Erythroblast (primary cell): Measurements from ENCODE around the gene PC.

ENCODE experiments used
- DNase-seq, 2 experiments: peaks; one replicate each; lab custom pipeline; 2025; lab: John Stamatoyannopoulos, UW
- GATA1 ChIP-seq: IDR thresholded peaks from 2 replicates; pipeline ENCODE4 v1.6.1; 2011; ENCODE audit warnings: low read depth, mild to moderate bottlenecking, control low read depth, low read length, moderate library complexity
- POLR2A ChIP-seq: IDR thresholded peaks from 2 replicates; pipeline ENCODE4 v1.6.1; 2011; ENCODE audit warnings: mild to moderate bottlenecking, low read length

The PC gene

DNA sequence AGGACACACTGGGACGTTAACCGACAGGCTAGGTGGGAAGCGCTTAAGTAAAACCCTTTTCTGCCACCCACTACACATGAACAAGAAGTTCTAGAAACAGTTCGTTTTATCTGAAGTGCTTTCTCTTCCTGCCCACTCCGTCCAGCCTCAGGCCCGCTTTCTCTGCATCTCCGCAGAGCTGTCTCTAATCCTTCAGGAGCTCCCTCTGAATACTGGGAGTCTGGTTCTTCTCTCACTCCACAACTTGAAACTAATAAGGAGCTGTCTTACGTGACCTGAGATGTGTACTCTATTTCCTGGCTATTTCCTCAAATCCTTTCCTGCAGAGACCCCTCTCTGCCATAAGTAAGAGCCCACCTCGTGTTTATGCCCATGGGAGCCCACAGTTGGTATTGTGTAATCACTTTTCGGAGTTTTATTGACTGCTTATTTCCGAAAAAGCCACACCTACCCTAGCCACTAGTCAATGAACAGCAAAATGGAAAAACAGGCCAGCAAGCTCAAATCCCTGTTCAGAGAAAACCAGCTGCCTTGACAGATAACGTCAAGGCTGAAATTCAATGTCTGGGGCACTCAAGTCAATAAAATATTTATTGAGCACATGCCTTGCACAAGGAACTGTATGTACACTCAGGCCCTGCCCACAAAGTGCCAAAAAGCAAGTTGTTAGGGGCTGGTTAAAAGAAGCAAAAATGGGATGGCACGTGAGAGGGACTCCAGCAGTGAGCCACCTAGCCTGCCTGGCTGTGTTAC lies 4.9 kb downstream of the PC start:
- DNase-seq = no peak
- no peak for TF ChIP-seq POLR2A
- TF ChIP-seq GATA1 = no peak

- DNase-seq = no peak
- TF ChIP-seq GATA1 (no peak), POLR2A (no peak)
Observed at GRCh38 chr11:66951927-66952337, 6.3 kb downstream of the PC start.

- DNase-seq = no peak
- TF ChIP-seq GATA1 = no peak
- no peak for TF ChIP-seq POLR2A
Observed at GRCh38 chr11:66951135-66951534, 7.0 kb downstream of the PC start.

GRCh38 chr11:66950112-66950535 lies 8.1 kb downstream of the PC start:
- peak in 1 of 2 experiments; percentile 23 for DNase-seq

DNA sequence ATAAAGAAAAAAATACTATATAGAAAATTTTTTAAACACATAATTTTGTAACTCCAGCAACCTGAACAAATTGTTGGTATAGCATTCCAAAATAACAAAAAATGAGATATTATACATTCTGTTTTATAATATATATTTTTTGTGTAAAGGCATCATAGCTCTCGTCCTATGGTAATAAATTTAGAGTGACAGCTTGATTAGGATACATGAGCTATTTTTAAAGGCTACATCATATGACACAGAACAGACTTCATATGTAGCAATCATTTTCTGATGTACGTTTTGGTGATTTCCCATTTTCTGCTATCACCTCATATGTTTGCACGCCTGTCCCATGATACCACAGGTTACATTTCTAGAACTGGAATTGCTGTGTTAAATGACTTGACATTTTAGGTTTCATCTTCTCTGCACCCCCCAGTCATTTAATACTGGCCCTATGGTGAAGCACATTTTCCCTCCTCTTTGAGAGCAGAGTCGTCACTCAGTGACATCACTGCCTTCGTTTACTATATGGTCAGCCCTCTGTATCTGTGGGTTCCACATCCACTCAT lies 19.5 kb downstream of the PC start:
- DNase-seq = no peak
- no peak for TF ChIP-seq POLR2A
- no peak for TF ChIP-seq GATA1

More at GRCh38 chr11:66950112-66950535, 8.1 kb downstream of the PC start:
- TF ChIP-seq GATA1 = no peak
- TF ChIP-seq POLR2A = no peak

DNA sequence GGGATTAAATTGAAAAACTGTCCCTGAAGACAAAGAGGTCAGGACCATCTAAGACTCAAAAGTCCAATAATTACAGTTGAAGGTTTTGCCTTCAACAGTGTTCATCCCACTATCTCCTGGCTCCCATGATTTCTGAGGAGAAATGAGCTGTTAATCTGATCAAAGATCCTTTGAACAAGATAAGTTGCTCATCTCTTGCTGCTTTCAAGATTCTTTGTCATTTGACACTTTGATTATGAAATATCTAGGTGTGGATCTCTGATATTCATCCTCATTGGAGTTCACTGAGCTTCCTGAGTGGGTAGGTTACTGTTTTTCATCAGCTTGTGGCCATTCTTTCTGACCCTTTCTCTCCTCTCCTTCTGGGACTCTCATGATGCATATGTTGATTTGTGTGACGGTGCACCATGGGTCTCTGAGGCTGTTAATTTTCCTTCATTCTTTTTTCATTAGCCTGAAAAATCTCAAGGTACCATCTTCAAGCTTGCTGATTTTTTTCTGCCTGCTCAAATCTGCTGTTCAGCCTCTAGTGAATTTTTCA lies 20.9 kb downstream of the PC start:
- TF ChIP-seq POLR2A (no peak), GATA1 (no peak)
- DNase-seq = no peak

DNA sequence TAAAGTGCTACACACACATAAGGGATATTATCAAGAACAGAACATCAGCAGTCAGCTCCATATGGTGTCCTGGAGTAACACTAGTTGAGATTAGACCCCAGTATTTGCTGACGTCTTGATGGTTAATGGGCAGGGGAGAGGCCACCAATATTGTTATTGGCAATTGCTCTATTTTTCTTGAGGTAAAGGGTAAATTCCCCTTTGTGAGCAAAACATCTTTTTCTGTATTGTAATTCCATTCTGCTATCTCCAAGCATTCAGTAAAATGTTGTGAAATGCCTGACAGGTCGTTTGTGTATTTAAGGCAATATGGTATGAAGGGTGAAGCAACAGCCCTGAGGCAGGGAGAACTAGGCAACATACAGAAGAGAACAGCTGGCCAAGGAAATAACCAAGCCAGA lies 21.9 kb downstream of the PC start:
- TF ChIP-seq GATA1 (no peak), POLR2A (no peak)
- DNase-seq = peak in 1 of 2 experiments; percentile 46

DNA sequence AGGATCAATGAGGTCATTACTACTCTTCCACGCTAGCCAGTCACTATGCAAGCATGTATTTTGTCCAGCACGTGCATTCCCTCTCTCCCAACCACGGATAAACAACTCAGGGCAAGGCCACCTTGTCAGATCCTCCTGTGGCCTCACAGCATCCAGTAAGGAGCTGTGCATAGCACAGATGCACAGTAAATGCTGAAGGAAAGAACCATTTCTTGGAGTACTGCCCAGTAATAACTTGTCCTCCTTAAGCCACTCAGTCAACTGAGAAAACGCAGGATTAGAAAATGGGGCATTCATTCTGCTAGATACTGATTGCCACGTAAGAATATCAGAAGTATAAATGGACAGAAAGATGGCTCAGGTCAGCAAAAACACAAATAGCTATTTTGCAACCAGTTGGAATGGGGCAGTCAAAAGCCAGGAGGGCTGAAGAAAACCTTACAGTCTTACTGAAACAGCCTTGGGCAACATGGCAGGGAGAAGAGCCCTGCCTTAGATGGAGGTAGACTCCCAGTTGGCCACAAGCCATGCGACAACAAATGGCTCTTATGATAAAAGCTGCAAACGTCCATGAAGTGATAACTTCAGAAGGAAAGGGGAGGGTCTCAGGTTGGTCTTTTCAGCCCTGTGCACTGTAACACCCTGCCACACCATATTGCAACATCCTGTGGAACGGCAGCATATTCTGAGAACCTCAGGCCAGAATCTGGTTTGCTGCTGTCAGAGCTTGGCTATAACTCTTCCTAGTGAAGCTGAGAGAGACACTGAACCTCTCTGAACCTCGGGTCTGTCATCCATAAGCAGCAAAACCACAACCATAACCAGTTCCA lies 23.0 kb downstream of the PC start:
- peak; percentile 75 to 87 for DNase-seq
- no peak for TF ChIP-seq GATA1
- TF ChIP-seq POLR2A = peak; percentile 42

GRCh38 chr11:66933531-66933930 lies 24.7 kb downstream of the PC start:
- TF ChIP-seq POLR2A = no peak
- no peak for TF ChIP-seq GATA1
- no peak for DNase-seq

DNA sequence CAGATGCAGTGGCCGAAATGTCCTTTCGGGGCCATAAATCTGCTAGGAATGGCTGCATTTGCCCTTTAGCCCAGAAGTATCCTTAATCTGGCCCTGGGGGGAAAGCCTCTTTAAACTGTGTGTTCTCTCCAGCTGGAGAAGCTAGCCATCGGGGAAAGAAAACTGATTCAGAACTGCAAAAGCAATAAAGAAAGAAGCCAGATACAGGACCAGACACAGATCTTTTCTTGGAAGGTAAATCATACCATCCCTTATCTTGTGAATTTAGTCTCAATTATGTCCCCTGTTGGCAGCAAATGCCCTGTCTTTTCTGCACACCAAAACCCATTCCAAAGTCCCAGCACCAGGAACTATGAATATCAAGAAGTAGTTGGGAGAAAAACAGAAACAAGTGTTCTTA lies 25.6 kb downstream of the PC start:
- TF ChIP-seq GATA1 (no peak), POLR2A (no peak)

DNA sequence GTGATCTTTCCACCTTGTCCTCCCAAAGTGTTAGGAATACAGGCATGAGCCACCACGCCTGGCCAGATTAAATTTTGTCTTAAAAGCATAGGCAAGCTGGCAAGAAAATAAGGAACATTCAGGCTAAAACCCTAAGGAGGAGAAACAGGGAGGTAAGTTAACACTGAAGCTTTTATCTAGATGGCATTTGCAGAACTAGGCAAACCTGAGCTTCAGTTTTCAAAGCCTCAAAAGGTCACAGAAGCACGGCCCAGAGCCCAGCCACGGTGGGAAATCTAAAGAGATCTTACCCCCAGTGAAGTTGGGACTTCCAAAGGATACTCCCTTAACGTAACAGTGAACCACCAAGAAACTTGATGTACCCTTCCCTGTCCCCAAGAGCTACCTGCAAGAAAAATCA lies 28.4 kb downstream of the PC start:
- no peak for DNase-seq
- no peak for TF ChIP-seq POLR2A
- TF ChIP-seq GATA1 = no peak

More for the DNA sequence above, 25.6 kb downstream of the PC start:
- no peak for DNase-seq

DNA sequence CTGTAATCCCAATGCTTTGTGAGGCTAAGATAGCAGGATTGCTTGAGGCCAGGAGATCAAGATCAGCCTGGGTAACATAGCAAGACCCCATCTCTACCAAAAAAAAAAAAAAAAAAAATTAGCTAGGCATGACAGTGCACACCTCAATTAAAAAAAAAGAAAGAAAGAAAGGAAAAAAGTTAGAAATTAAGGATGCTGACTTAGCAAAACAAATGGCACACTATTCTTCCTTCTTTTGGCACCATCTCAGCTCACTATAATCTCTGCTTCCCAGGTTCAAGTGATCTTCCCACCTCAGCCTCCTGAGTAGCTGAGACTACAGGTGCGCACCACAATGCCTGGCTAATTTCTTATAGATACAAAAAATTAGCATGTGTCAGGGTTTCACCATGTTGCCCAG lies 33.9 kb downstream of the PC start:
- no peak for TF ChIP-seq POLR2A
- TF ChIP-seq GATA1 = no peak
- no peak for DNase-seq

- DNase-seq = no peak
- no peak for TF ChIP-seq GATA1
- no peak for TF ChIP-seq POLR2A
Observed at GRCh38 chr11:66922551-66922950, 35.6 kb downstream of the PC start.
